ENCODE measurements around the gene ITIH3. TPM values are rescaled to one million over a fixed set of nuclear protein-coding genes. Genes with fewer than 3 reads are reported as not detected.

Gene ITIH3, protein sequence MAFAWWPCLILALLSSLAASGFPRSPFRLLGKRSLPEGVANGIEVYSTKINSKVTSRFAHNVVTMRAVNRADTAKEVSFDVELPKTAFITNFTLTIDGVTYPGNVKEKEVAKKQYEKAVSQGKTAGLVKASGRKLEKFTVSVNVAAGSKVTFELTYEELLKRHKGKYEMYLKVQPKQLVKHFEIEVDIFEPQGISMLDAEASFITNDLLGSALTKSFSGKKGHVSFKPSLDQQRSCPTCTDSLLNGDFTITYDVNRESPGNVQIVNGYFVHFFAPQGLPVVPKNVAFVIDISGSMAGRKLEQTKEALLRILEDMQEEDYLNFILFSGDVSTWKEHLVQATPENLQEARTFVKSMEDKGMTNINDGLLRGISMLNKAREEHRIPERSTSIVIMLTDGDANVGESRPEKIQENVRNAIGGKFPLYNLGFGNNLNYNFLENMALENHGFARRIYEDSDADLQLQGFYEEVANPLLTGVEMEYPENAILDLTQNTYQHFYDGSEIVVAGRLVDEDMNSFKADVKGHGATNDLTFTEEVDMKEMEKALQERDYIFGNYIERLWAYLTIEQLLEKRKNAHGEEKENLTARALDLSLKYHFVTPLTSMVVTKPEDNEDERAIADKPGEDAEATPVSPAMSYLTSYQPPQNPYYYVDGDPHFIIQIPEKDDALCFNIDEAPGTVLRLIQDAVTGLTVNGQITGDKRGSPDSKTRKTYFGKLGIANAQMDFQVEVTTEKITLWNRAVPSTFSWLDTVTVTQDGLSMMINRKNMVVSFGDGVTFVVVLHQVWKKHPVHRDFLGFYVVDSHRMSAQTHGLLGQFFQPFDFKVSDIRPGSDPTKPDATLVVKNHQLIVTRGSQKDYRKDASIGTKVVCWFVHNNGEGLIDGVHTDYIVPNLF
- total RNA-seq: 0.24 TPM in 1 of 2 replicates, not detected in the other

DNA sequence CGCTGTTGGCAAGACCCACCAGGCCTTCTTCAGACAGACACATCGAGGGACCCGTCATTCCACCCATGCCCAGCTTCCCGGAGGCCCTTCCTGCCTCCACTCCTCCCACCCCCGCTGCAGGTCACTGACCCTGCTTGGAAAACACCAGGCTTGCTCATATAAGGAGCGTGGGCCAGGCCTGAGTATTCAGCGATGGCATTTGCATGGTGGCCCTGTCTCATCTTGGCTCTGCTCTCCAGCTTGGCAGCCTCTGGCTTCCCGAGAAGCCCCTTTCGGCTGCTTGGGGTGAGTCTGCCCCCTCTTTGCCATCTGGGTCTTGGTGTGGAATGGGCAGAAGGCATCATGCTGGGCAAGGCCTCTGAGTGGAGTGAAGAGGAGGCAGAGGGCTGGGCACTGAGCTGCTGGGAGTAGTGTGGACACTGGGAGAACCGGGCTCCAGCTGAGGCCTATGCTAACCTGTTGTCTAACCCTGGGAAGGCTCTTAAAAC lies at the start of gene ITIH3:
ITIH3 (plus strand) TSS at position 185 of the 488 bp plus-strand sequence; CDS start at position 193, 8 bp downstream.

DNA sequence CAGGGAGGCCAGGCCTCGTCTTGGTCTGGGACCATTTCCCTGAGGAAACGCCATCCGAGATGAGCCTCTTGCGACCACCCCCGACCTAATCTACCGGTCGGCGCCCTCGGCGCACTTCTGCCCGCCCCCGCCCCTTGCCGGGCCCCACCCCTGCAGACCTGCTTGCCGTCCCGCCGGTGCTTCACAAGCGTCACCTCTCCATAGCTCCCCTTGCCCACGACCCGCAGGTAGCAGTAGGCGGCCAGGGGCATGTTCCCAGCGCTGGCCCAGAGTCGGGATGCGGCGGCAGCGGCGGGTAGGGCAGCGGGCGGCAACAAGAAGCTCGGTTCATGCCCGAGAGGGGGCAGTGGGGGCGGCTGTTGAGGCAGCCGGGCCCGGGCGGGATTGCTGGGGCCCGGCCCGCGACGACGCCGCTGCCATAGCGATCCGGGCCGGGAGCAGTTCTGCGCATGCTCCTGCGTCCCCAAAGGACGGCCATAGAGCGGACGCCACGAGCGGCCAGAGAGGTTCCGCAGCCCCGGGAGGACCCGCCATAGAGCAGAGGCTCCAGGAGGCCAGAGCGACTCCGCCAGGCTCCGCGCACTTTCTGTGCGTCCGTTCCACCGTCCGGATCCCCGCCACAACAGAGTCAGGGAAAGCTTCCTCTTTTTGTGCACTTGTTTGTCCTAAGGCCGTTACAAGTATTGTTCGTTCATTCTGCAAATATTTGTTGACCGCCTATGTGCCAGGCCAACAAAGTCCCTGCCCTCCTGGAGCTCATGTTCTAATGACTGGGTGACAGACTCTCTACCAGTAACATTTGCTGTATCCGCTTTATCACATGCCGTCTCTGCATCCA lies 23.9 kb upstream of the ITIH3 start, which contains the start of gene NEK4:
NEK4 (minus strand) TSS at position 445 of the 838 bp plus-strand sequence; CDS start at position 251, 194 bp downstream.

DNA sequence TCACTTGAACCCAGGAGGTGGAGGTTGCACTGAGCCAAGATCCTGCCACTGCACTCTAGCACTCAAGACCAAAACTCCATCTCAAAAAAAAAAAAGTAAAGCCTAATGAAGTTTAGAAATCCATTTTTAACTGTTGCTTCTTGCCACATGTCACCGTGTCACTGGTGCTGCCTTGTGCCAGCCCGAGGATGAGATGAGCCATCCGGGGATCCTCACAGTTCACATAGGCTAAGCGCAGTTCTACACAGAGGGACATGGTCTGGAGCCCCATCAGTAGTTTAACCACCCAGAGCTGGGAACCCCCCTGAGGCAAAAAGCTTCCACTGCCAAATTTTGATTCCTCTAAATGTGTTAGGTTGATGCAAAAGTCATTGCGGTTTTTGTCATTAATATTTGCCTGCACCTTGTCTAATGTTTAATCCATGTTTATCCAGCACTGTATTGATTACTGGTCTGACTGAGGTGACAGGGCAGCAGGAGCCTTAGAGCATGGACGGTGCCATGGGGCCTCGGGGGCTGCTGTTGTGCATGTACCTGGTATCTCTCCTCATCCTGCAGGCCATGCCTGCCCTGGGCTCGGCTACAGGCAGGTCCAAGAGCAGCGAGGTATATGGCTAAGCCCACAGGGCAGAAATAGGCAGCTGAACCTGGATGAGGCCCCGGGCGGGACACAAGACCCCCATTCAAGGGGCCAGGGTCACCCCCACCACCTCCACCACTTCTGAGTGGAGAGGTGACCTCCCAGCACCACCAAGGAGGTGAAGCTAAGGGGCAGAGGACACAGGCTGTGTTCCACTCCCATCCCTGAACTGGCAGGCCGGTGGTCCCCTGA lies 17.3 kb upstream of the ITIH3 start, which contains the start of gene ITIH1:
ITIH1 (plus strand) TSS at position 473 of the 832 bp plus-strand sequence; CDS start at position 490, 17 bp downstream.

DNA sequence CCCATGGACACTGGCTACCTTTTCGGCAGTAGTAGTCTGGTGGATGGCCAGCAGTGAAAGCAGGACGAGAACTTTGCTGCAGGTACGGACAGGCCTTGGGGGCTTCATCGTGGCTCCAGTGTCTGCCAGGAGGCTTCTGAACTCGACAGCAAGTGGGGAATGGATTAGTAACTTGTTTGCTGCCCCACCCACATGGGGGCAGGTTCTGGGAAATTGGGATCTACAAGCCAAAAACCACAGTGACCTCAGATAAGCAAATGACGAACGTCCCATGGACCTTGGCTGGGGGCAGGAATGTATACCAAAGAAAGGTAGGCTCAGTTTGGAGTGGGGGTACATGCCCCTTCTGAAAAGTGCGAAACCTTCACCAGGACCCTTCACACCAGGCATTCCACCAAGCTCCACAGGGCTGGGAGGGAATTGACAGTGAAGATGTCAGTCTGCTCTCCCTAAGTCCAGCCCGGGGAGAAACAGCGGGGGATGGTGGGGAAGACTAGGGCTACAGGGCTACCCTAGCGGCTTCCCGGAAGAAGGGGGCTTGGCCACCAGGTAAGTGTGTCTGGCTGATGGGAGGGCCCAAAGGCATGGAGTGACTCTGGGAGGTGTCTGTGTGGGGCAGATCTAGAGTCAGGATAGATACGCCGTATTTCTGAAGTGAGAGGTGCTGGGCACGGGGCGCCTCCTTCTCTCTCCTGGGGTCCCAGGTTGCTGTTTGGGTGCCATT lies 36.1 kb downstream of the ITIH3 start, which contains the start of gene ITIH4:
ITIH4 (minus strand) TSS at position 138 of the 724 bp plus-strand sequence; CDS start at position 108, 30 bp downstream.

DNA sequence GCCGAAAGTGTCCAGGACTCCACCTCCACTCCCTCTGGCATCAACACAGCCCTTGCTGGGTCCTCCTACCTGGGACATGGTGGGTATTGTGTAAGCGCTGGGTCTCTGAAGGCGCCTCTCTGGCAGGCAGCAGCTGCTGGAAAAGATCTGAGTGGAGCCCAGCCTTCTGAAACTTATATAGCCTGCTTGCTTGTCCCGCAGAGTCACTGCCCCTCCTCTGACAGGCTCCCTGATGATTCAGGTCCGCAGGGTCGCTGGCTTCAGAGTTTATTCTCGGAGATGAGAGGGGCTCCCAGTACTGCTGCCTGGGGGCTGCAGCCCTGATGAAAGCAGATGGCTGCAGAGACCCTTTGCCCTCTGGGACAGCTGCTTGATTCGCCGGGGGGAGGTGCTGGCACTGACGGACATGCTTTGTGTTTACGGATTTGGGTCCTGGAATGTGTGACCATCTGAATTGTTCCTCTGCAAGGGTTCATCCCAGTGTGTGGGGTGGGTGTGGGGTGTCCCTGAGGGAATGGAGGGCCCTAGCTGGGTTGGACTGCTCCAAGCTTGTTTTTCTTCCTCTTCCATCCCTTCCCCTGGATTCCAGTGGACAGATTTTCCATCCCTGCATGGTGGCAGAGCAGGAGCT lies 40.4 kb downstream of the ITIH3 start, which contains the start of gene MUSTN1:
MUSTN1 (minus strand) TSS at position 149 of the 631 bp plus-strand sequence; CDS start at position 78, 71 bp downstream.

Other genes with a start within 250 kb of the ITIH3 start
- gene PBRM1, start 108.9 kb upstream of the ITIH3 start, total RNA-seq: 36.6 and 42.7 TPM in 2 replicates
- 54.0 and 79.2 TPM in 2 replicates for gene GNL3, start 108.8 kb upstream of the ITIH3 start, total RNA-seq
- 97.8 and 98.1 TPM in 2 replicates for gene GLT8D1, start 89.0 kb upstream of the ITIH3 start, total RNA-seq
- gene SPCS1, start 88.7 kb upstream of the ITIH3 start, total RNA-seq: 184 and 227 TPM in 2 replicates
- 9.9 and 11.8 TPM in 2 replicates for gene NEK4, start 23.9 kb upstream of the ITIH3 start, total RNA-seq
- not detected in 2 replicates for gene ITIH1, start 17.2 kb upstream of the ITIH3 start, total RNA-seq
- 0.39 and 2.2 TPM in 2 replicates for gene ITIH4, start 35.9 kb downstream of the ITIH3 start, total RNA-seq
- gene MUSTN1, start 40.2 kb downstream of the ITIH3 start, total RNA-seq: not detected in 2 replicates
- gene STIMATE, start 102.8 kb downstream of the ITIH3 start, total RNA-seq: 10.8 and 23.7 TPM in 2 replicates

Data from cardiac ventricle fibroblast (primary cell).